ENCODE measurements around the gene PI16.

The PI16 gene

GRCh38 chr6:36912030-36912454 lies 42.5 kb upstream of the PI16 start:
- H3K4me3 ChIP-seq (ENCODE audit: low read depth, low read length), result no peak overlapping the region

GRCh38 chr6:36912586-36912985 lies 42.0 kb upstream of the PI16 start:
- DNase-seq (ENCODE audit: low read depth), result no peak
- TF ChIP-seq, protein P1, sequence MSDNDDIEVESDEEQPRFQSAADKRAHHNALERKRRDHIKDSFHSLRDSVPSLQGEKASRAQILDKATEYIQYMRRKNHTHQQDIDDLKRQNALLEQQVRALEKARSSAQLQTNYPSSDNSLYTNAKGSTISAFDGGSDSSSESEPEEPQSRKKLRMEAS (IDR thresholded peaks at IDR 0.05; ENCODE audit: low read depth, low read length), result no peak
- TF ChIP-seq, protein P2, sequence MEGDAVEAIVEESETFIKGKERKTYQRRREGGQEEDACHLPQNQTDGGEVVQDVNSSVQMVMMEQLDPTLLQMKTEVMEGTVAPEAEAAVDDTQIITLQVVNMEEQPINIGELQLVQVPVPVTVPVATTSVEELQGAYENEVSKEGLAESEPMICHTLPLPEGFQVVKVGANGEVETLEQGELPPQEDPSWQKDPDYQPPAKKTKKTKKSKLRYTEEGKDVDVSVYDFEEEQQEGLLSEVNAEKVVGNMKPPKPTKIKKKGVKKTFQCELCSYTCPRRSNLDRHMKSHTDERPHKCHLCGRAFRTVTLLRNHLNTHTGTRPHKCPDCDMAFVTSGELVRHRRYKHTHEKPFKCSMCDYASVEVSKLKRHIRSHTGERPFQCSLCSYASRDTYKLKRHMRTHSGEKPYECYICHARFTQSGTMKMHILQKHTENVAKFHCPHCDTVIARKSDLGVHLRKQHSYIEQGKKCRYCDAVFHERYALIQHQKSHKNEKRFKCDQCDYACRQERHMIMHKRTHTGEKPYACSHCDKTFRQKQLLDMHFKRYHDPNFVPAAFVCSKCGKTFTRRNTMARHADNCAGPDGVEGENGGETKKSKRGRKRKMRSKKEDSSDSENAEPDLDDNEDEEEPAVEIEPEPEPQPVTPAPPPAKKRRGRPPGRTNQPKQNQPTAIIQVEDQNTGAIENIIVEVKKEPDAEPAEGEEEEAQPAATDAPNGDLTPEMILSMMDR (IDR thresholded peaks at IDR 0.05; ENCODE audit: low read depth, low read length), result no peak
- TF ChIP-seq POLR2A (IDR thresholded peaks at IDR 0.05; ENCODE audit: extremely low read depth, insufficient read length) (no peak), MYC (IDR thresholded peaks at IDR 0.05; ENCODE audit: low read depth, low read length) (no peak)
- H3K4me3 ChIP-seq (ENCODE audit: low read depth, low read length), result no peak overlapping the region

More at GRCh38 chr6:36912030-36912454, 42.5 kb upstream of the PI16 start:
- DNase-seq (ENCODE audit: low read depth), result peak; percentile 68
- TF ChIP-seq, protein P2 (IDR thresholded peaks at IDR 0.05; ENCODE audit: low read depth, low read length), result no peak
- no peak for TF ChIP-seq POLR2A (IDR thresholded peaks at IDR 0.05; ENCODE audit: extremely low read depth, insufficient read length)
- TF ChIP-seq, protein P1 (IDR thresholded peaks at IDR 0.05; ENCODE audit: low read depth, low read length), result no peak
- no peak for TF ChIP-seq MYC (IDR thresholded peaks at IDR 0.05; ENCODE audit: low read depth, low read length)

- DNase-seq (ENCODE audit: low read depth), result no peak
- TF ChIP-seq MYC (IDR thresholded peaks at IDR 0.05; ENCODE audit: low read depth, low read length), result no peak
- TF ChIP-seq, protein P2 (IDR thresholded peaks at IDR 0.05; ENCODE audit: low read depth, low read length), result no peak
- no peak for TF ChIP-seq POLR2A (IDR thresholded peaks at IDR 0.05; ENCODE audit: extremely low read depth, insufficient read length)
- TF ChIP-seq, protein P1 (IDR thresholded peaks at IDR 0.05; ENCODE audit: low read depth, low read length), result no peak
- H3K4me3 ChIP-seq (ENCODE audit: low read depth, low read length), result no peak overlapping the region
Measured at GRCh38 chr6:36913082-36913481, 41.5 kb upstream of the PI16 start.

DNA sequence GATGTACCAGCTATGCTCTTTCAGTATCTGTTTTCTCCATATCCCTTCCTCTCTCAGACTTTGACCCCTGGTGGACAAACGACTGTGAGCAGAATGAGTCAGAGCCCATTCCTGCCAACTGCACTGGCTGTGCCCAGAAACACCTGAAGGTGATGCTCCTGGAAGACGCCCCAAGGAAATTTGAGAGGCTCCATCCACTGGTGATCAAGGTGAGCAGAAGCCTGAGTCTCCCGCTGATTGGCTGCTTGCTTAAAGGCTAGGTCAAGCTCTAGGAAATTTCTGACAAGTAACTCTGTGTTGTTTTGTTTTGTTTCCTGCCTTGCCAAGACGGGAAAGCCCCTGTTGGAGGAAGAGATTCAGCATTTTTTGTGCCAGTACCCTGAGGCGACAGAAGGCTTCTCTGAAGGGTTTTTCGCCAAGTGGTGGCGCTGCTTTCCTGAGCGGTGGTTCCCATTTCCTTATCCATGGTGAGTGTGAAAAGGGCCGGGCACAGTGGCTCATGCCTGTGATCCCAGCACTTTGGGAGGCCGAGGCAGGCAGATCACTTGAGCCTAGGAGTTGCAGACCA lies 40.2 kb upstream of the PI16 start:
- no peak for DNase-seq (ENCODE audit: low read depth)
- TF ChIP-seq MYC (IDR thresholded peaks at IDR 0.05; ENCODE audit: low read depth, low read length) (no peak), POLR2A (IDR thresholded peaks at IDR 0.05; ENCODE audit: extremely low read depth, insufficient read length) (no peak)
- TF ChIP-seq, protein P2 (IDR thresholded peaks at IDR 0.05; ENCODE audit: low read depth, low read length), result no peak
- TF ChIP-seq, protein P1 (IDR thresholded peaks at IDR 0.05; ENCODE audit: low read depth, low read length), result no peak
- no peak overlapping the region for H3K4me3 ChIP-seq (ENCODE audit: low read depth, low read length)

- TF ChIP-seq, protein P2 (IDR thresholded peaks at IDR 0.05; ENCODE audit: low read depth, low read length), result no peak
- no peak for TF ChIP-seq MYC (IDR thresholded peaks at IDR 0.05; ENCODE audit: low read depth, low read length)
- H3K4me3 ChIP-seq (ENCODE audit: low read depth, low read length), result no peak overlapping the region
- no peak for DNase-seq (ENCODE audit: low read depth)
Measured at GRCh38 chr6:36915599-36915998, 38.9 kb upstream of the PI16 start.

- DNase-seq (ENCODE audit: low read depth), result no peak
- H3K4me3 ChIP-seq (ENCODE audit: low read depth, low read length), result no peak overlapping the region
- TF ChIP-seq, protein P1 (IDR thresholded peaks at IDR 0.05; ENCODE audit: low read depth, low read length), result no peak
- TF ChIP-seq, protein P2 (IDR thresholded peaks at IDR 0.05; ENCODE audit: low read depth, low read length), result no peak
- TF ChIP-seq MYC (IDR thresholded peaks at IDR 0.05; ENCODE audit: low read depth, low read length) (no peak), POLR2A (IDR thresholded peaks at IDR 0.05; ENCODE audit: extremely low read depth, insufficient read length) (no peak)
Measured at GRCh38 chr6:36916126-36916525, 38.4 kb upstream of the PI16 start.

All from NB4 (cell line).